OCI-LY7 (cell line): ENCODE data around the gene PRAC2. TPM values are rescaled to one million over a fixed set of nuclear protein-coding genes. Genes with fewer than 3 reads are reported as not detected.

Source experiments
- BruUV-seq: library from RNA; stranded (reverse); fragments of 400-500 nt; replicated peaks from 2 replicates; lab custom pipeline; 2021; lab: Mats Ljungman, UMichigan
- CTCF ChIA-PET: fragments of 300-600 bp; sonication (Branson Sonifier 250); formaldehyde crosslinking; loops from one replicate; lab custom pipeline; 2022; ENCODE audit warnings: antibody characterized with exemption; ENCODE audit not compliant: unreplicated experiment; lab: Charles Lee
- POLR2A ChIA-PET: fragments of 300-600 bp; sonication (Branson Sonifier 250); formaldehyde crosslinking; loops from one replicate; lab custom pipeline; 2022; ENCODE audit warnings: antibody characterized with exemption; lab: Charles Lee
- DNase-seq: peaks from one replicate; pipeline ENCODE4 v3.0.0-alpha.2; 2015; ENCODE audit warnings: low spot score
- H2AFZ ChIP-seq: fragments of 200-600 bp; sonication (generic), shearing (Covaris generic); 2 replicates; pipeline ENCODE4 v1.6.1; 2014; ENCODE audit warnings: mild to moderate bottlenecking, antibody characterized with exemption, low read length, moderate library complexity
- H3K27ac ChIP-seq: fragments of 200-600 bp; sonication (generic); 2 replicates; pipeline ENCODE4 v1.5.1; 2014; ENCODE audit warnings: mixed run types, low read depth, mild to moderate bottlenecking, moderate library complexity, low read length, inconsistent platforms; ENCODE audit not compliant: poor library complexity, severe bottlenecking
- H3K36me3 ChIP-seq: fragments of 200-600 bp; sonication (generic); 2 replicates; pipeline ENCODE4 v1.6.1; 2014; ENCODE audit warnings: mild to moderate bottlenecking, antibody characterized with exemption, low read length, moderate library complexity, mixed read lengths; ENCODE audit not compliant: insufficient read depth
- H3K4me1 ChIP-seq: fragments of 200-600 bp; sonication (generic); 2 replicates; pipeline ENCODE4 v1.5.1; 2014; ENCODE audit warnings: mild to moderate bottlenecking, low read length; ENCODE audit not compliant: insufficient read depth, poor library complexity, severe bottlenecking
- H3K4me2 ChIP-seq: fragments of 200-600 bp; sonication (generic); 2 replicates; pipeline ENCODE4 v1.6.1; 2014; ENCODE audit warnings: mild to moderate bottlenecking, low read length
- H3K4me3 ChIP-seq: fragments of 200-600 bp; sonication (generic); 2 replicates; pipeline ENCODE4 v1.5.1; 2014; ENCODE audit warnings: mild to moderate bottlenecking, low read depth, low read length; ENCODE audit not compliant: poor library complexity, severe bottlenecking
- H3K79me2 ChIP-seq: fragments of 200-600 bp; sonication (generic); 2 replicates; pipeline ENCODE4 v1.6.1; 2016; ENCODE audit warnings: low read depth, mild to moderate bottlenecking, low read length, moderate library complexity, mixed read lengths; ENCODE audit not compliant: insufficient read depth
- H3K9me2 ChIP-seq: fragments of 200-600 bp; sonication (generic); 2 replicates; pipeline ENCODE4 v1.6.1; 2016; ENCODE audit warnings: mild to moderate bottlenecking, low read length, mixed read lengths; ENCODE audit not compliant: insufficient read depth
- H3K9me3 ChIP-seq: fragments of 200-600 bp; sonication (generic); 2 replicates; pipeline ENCODE4 v1.6.1; 2014; ENCODE audit warnings: mild to moderate bottlenecking, mixed run types, low read length, mixed read lengths
- H4K20me1 ChIP-seq: fragments of 200-600 bp; sonication (generic); 2 replicates; pipeline ENCODE4 v1.6.1; 2014; ENCODE audit warnings: mild to moderate bottlenecking, antibody characterized with exemption, low read length, moderate library complexity, mixed read lengths; ENCODE audit not compliant: insufficient read depth
- CTCF ChIP-seq: fragments of 200-600 bp; sonication (generic); conservative IDR thresholded peaks from 2 replicates; pipeline ENCODE4 v1.5.1; 2014; ENCODE audit warnings: mild to moderate bottlenecking, antibody characterized with exemption, low read length, moderate library complexity, mixed read lengths
- EZH2phosphoT487 ChIP-seq: fragments of 200-600 bp; sonication (generic); IDR thresholded peaks from 2 replicates; pipeline ENCODE4 v1.6.1; 2018; ENCODE audit warnings: low read depth, borderline replicate concordance, mild to moderate bottlenecking, mixed run types, antibody characterized with exemption, low read length, moderate library complexity, mixed read lengths
- intact Hi-C: fragments of 100-400 bp; cut with micrococcal nuclease; formaldehyde crosslinking; loops from one replicate; pipeline ENCODE4 v1.10.0; 2022; ENCODE audit not compliant: unreplicated experiment
- total RNA-seq, 2 experiments: library from RNA; depleted of rRNA in 1 of 2; stranded (reverse); fragments of >200 nt in 1 of 2; shearing (Covaris generic) in 1 of 2; gene quantifications; 2 replicates each; pipeline ENCODE4 v1.2.3, GENCODE V29; 2014 to 2022

PRAC2 gene
- total RNA-seq, 2 experiments from 2014 or later: not detected

GRCh38 chr17:48725288-48726064 is 2.5 kb downstream of the PRAC2 start:
- POLR2A ChIA-PET: no interaction called here
- DNase-seq: no peak
- H3K9me2 ChIP-seq: no peaks in the 10 kb centered on the region
- H2AFZ ChIP-seq: no peak overlapping the region
- H3K4me1 ChIP-seq: no peaks in the 10 kb centered on the region
- intact Hi-C loops: loop anchor here (2.0 to 10.0 kb wide), 2 partner anchors 79 to 153 kb away; no protein-coding TSS in a partner anchor
- H3K36me3 ChIP-seq: no peaks in the 10 kb centered on the region
- no peaks in the 10 kb centered on the region for H4K20me1 ChIP-seq
- H3K9me3 ChIP-seq: no peaks in the 10 kb centered on the region
- no TSS peak for BruUV-seq
- no peak overlapping the region for H3K4me3 ChIP-seq
- no peak overlapping the region for H3K27ac ChIP-seq
- no peak overlapping the region for H3K4me2 ChIP-seq
- no peak for TF ChIP-seq EZH2phosphoT487
- TF ChIP-seq CTCF: no peak
- CTCF ChIA-PET: no interaction called here
- no peaks in the 10 kb centered on the region for H3K79me2 ChIP-seq

DNA sequence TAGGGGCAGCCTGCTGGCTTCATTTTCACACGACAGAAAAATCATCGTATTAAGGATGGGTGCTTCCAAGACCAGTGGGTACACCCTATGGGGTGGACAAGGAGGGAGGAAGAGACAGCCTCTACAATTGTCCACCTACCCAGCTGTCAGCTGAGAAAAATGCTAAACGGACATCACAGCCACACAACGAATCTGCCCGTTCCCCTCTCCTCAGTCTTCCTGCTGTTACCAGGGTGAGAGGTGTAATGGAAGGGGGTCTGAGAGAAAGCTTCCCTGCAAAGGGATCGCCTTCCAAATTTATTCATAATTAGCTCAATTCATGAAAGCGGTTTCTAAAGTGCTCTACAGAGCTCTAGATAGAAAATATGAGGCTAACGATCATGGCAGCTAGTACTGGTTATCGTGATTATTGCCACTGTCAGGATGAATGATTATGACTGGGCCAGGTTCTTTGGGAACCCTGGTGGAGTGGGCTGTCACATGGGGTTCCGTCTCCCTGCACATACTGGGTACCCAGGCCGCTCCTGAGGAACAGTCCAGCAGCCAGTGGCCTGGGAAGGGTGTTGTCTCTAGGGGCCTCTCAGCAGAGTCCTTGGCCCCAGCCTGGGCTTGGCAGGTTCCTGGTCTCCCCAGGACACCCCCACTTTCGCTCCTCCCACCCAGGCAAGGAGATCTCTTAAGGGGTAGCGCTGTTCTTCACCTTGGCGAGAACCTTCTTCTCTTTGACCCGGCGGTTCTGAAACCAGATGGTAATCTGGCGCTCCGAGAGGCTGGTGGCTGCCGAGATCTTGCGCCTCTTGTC is 3.3 kb downstream of the PRAC2 start:
- CTCF ChIA-PET: no interaction called here
- H4K20me1 ChIP-seq: no peaks in the 10 kb centered on the region
- no peaks in the 10 kb centered on the region for H3K9me3 ChIP-seq
- no peak overlapping the region for H3K27ac ChIP-seq
- no peaks in the 10 kb centered on the region for H3K4me1 ChIP-seq
- H2AFZ ChIP-seq: no peak overlapping the region
- TF ChIP-seq CTCF: no peak
- no peak for TF ChIP-seq EZH2phosphoT487
- POLR2A ChIA-PET: no interaction called here
- BruUV-seq: no TSS peak
- H3K4me2 ChIP-seq: no peak overlapping the region
- no peaks in the 10 kb centered on the region for H3K36me3 ChIP-seq
- no peaks in the 10 kb centered on the region for H3K79me2 ChIP-seq
- H3K4me3 ChIP-seq: no peak overlapping the region
- no peak for DNase-seq
- intact Hi-C loops: loop anchor here (10.0 kb wide), 1 partner anchor 78 kb away; no protein-coding TSS in a partner anchor
- no peaks in the 10 kb centered on the region for H3K9me2 ChIP-seq

- ChIA-PET CTCF (no interaction called here), POLR2A (no interaction called here)
- Histone ChIP-seq H3K9me3 (no peaks in the 10 kb centered on the region), H3K4me3 (no peak overlapping the region), H3K9me2 (no peaks in the 10 kb centered on the region), H4K20me1 (no peaks in the 10 kb centered on the region), H3K36me3 (no peaks in the 10 kb centered on the region), H2AFZ (no peak overlapping the region), H3K4me1 (no peaks in the 10 kb centered on the region), H3K4me2 (no peak overlapping the region), H3K27ac (no peak overlapping the region), H3K79me2 (no peaks in the 10 kb centered on the region)
- intact Hi-C loops: loop anchor here (10.0 kb wide), 1 partner anchor 78 kb away; no protein-coding TSS in a partner anchor
- TF ChIP-seq CTCF (no peak), EZH2phosphoT487 (no peak)
- BruUV-seq: no TSS peak
- no peak for DNase-seq
These were observed 3.9 kb downstream of the PRAC2 start for GRCh38 chr17:48726916-48727286.
